ENCODE results near the gene CIB4. TPM values are rescaled to one million over a fixed set of nuclear protein-coding genes. Genes with fewer than 3 reads are reported as not detected.

The CIB4 gene
- total and polyA plus RNA-seq, 2 of the 4 experiments (the other 2 are of a cell fraction): not detected

DNA sequence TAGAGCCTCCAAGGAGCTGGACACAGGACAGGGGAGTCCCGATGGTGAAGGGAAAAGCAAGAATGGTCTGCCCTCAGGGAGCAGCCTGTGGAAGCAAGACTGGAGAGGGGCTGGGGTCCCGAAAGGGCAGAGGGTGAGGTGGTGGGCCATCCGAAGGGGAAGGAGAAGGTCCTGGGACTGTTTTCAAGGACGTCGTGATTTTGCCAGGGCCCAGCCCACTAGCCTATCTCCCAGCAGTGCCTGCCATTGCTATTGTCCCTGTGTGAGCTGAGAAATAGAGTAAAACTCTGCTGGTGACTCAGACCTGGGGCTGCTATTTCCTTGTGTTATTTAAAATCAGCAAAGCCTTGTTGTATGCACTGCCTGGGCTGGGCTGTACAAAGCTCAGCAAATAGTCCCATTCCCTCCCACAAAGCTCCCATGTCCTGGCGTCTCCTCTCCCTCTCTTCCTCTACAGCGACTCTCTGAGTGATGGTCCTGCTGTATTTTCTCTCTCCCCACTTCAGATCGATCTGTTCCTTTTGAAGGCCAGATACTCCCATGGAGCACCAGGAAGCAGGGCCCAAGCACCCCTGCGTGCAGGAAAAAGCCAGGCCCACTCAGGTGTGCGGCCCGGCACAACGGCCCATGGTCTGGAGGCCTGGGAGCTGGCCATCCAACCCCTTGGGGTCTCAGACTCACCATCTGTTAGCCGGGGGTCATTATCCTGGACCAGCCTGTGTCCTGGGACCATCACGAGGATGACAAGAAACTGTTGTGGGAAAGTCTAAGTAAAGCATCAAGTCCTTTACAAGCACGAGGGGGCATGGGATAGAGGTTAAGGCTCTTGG, 98.3 kb downstream of the CIB4 start:
- Histone ChIP-seq H3K23ac (ENCODE audit: low read depth, low read length) (no peak overlapping the region), H3K4me3 (ENCODE audit: insufficient read depth, low read depth, low read length) (no peak overlapping the region), H3K4me1 (ENCODE audit: control insufficient read depth, insufficient read depth, low read length) (no peaks in the 10 kb centered on the region), H4K91ac (ENCODE audit: insufficient read depth, low read depth, low read length) (no peak overlapping the region), H3K9me1 (ENCODE audit: insufficient read depth, low read length) (no peaks in the 10 kb centered on the region), H3K27ac (ENCODE audit: insufficient read depth, low read length) (no peak overlapping the region), H4K8ac (ENCODE audit: low read depth in 2 of 2, low read length in 2 of 2) (no peak overlapping the region), H2AFZ (replicated peaks; ENCODE audit: low read length, poor library complexity) (no peak overlapping the region), H3K9ac (ENCODE audit: low read depth, low read length) (no peak overlapping the region), H2BK15ac (ENCODE audit: low read depth, low read length) (no peak overlapping the region), H2BK5ac (ENCODE audit: low read depth, low read length, poor library complexity, severe bottlenecking) (no peak overlapping the region), H2BK20ac (ENCODE audit: low read depth, low read length) (no peak overlapping the region), H3K27me3 (ENCODE audit: control insufficient read depth, insufficient read depth, low read length) (peaks cover 25% of the 10 kb centered on the region), H3K36me3 (ENCODE audit: control insufficient read depth, insufficient read depth, low read length) (no peaks in the 10 kb centered on the region), H4K5ac (ENCODE audit: low read depth, low read length) (no peak overlapping the region), H3K14ac (replicated peaks; ENCODE audit: low read depth, low read length) (no peak overlapping the region), H2AK5ac (ENCODE audit: low read depth, low read length) (no peak overlapping the region), H4K20me1 (ENCODE audit: insufficient read depth, low read length) (no peaks in the 10 kb centered on the region), H3K18ac (ENCODE audit: low read depth, low read length) (no peak overlapping the region), H3K4me2 (ENCODE audit: low read depth, low read length) (no peak overlapping the region), H3K4ac (ENCODE audit: low read depth, low read length) (no peak overlapping the region), H3K9me3 (ENCODE audit: control insufficient read depth, insufficient read depth, low read length) (no peaks in the 10 kb centered on the region), H3K56ac (ENCODE audit: extremely low read depth, insufficient read depth, low read length) (no peak overlapping the region), H2AK9ac (replicated peaks; ENCODE audit: low read depth, low read length, poor library complexity) (no peak overlapping the region), H3K79me1 (ENCODE audit: low read depth in 1 of 2, low read length in 2 of 2) (no peaks in the 10 kb centered on the region), H2BK120ac (ENCODE audit: low read depth, low read length) (no peak overlapping the region)
- no peak for TF ChIP-seq RFX5 (IDR thresholded peaks at IDR 0.05; ENCODE audit: low read depth, low read length)
- no peak for TF ChIP-seq NFE2L2 (IDR thresholded peaks at IDR 0.05; ENCODE audit: low read depth, low read length)
- no peak for TF ChIP-seq MXI1 (IDR thresholded peaks at IDR 0.05; ENCODE audit: borderline replicate concordance, low read depth, low read length)
- no peak for TF ChIP-seq BHLHE40 (IDR thresholded peaks at IDR 0.05; ENCODE audit: low read depth, low read length)
- no peak for TF ChIP-seq RAD21 (IDR thresholded peaks at IDR 0.05; ENCODE audit: low read length)
- no peak for TF ChIP-seq MAFK (IDR thresholded peaks at IDR 0.05; ENCODE audit: low read depth, low read length)
- TF ChIP-seq MAZ (IDR thresholded peaks at IDR 0.05; ENCODE audit: borderline replicate concordance, low read depth, low read length): no peak
- TF ChIP-seq, protein P1, sequence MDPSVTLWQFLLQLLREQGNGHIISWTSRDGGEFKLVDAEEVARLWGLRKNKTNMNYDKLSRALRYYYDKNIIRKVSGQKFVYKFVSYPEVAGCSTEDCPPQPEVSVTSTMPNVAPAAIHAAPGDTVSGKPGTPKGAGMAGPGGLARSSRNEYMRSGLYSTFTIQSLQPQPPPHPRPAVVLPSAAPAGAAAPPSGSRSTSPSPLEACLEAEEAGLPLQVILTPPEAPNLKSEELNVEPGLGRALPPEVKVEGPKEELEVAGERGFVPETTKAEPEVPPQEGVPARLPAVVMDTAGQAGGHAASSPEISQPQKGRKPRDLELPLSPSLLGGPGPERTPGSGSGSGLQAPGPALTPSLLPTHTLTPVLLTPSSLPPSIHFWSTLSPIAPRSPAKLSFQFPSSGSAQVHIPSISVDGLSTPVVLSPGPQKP (IDR thresholded peaks at IDR 0.05; ENCODE audit: borderline replicate concordance, low read depth, low read length): no peak
- TF ChIP-seq CEBPB (IDR thresholded peaks at IDR 0.05; ENCODE audit: low read depth, low read length): no peak
- no peak for TF ChIP-seq CHD1 (IDR thresholded peaks at IDR 0.05; ENCODE audit: low read depth, low read length)
- TF ChIP-seq, protein P2, sequence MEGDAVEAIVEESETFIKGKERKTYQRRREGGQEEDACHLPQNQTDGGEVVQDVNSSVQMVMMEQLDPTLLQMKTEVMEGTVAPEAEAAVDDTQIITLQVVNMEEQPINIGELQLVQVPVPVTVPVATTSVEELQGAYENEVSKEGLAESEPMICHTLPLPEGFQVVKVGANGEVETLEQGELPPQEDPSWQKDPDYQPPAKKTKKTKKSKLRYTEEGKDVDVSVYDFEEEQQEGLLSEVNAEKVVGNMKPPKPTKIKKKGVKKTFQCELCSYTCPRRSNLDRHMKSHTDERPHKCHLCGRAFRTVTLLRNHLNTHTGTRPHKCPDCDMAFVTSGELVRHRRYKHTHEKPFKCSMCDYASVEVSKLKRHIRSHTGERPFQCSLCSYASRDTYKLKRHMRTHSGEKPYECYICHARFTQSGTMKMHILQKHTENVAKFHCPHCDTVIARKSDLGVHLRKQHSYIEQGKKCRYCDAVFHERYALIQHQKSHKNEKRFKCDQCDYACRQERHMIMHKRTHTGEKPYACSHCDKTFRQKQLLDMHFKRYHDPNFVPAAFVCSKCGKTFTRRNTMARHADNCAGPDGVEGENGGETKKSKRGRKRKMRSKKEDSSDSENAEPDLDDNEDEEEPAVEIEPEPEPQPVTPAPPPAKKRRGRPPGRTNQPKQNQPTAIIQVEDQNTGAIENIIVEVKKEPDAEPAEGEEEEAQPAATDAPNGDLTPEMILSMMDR (conservative IDR thresholded peaks at IDR 0.05; ENCODE audit: low read depth, low read length): no peak
- no peak for TF ChIP-seq FOS (IDR thresholded peaks at IDR 0.05; ENCODE audit: low read depth, low read length)
- TF ChIP-seq SMC3 (IDR thresholded peaks at IDR 0.05; ENCODE audit: low read depth, low read length): no peak
- TF ChIP-seq RCOR1 (IDR thresholded peaks at IDR 0.05; ENCODE audit: insufficient replicate concordance, low read length): no peak
- no peak for TF ChIP-seq USF2 (IDR thresholded peaks at IDR 0.05; ENCODE audit: low read depth, low read length)
- no peak for TF ChIP-seq POLR2A (IDR thresholded peaks at IDR 0.05; ENCODE audit: low read depth, low read length)
- ATAC-seq (ENCODE audit: low read depth): no peak
- intact Hi-C loops (cut with micrococcal nuclease): no loop called here
- in situ Hi-C loops (cut with MboI; ENCODE audit: low sequenced_read_pairs): no loop called here
- POLR2A ChIA-PET (ENCODE audit: unreplicated experiment): no interaction called here
- BruUV-seq (replicated peaks): no TSS peak
- CTCF ChIA-PET: no interaction called here
- DNase-seq: no peak
- dilution Hi-C loops (cut with HindIII; ENCODE audit: low sequenced_read_pairs, unreplicated experiment): no loop called here
- WGBS, 2 experiments (ENCODE audit: extremely low coverage in 2 of 2, insufficient read length in 1 of 2): 44% methylated on average over 4 of the region's 15 CpGs; no CpG with 5 or more reads in 1 of the 2 experiments

Measured in IMR-90 (cell line).